Activated naive CD8-positive, alpha-beta T cell treated with anti-CD3 and anti-CD28 coated beads, Interleukin-2, amount 50 U/mL, for 24 hours (primary cell): ENCODE results near the gene RALB.

Experiments
- ATAC-seq: fragments of 150-1000 bp; cut with Tn5 transposase; one replicate; pipeline ENCODE4 v1.10.0; 2021
- DNase-seq: peaks from one replicate; pipeline ENCODE4 v3.0.0; 2021
- H3K27ac Mint-ChIP-seq: one replicate; pipeline ENCODE4 v1.8.0; 2021; ENCODE audit warnings: mild to moderate bottlenecking, mixed read lengths
- H3K27me3 Mint-ChIP-seq: one replicate; pipeline ENCODE4 v1.8.0; 2021; ENCODE audit warnings: mixed read lengths
- H3K36me3 Mint-ChIP-seq: one replicate; pipeline ENCODE4 v1.8.0; 2021; ENCODE audit warnings: low read depth, mixed read lengths
- H3K4me1 Mint-ChIP-seq: one replicate; pipeline ENCODE4 v1.8.0; 2021; ENCODE audit warnings: mixed read lengths
- H3K4me3 Mint-ChIP-seq: one replicate; pipeline ENCODE4 v1.8.0; 2021; ENCODE audit warnings: mild to moderate bottlenecking, moderate library complexity, mixed read lengths
- H3K9me3 Mint-ChIP-seq: one replicate; pipeline ENCODE4 v1.8.0; 2021; ENCODE audit warnings: mixed read lengths

Gene RALB, protein sequence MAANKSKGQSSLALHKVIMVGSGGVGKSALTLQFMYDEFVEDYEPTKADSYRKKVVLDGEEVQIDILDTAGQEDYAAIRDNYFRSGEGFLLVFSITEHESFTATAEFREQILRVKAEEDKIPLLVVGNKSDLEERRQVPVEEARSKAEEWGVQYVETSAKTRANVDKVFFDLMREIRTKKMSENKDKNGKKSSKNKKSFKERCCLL

DNA sequence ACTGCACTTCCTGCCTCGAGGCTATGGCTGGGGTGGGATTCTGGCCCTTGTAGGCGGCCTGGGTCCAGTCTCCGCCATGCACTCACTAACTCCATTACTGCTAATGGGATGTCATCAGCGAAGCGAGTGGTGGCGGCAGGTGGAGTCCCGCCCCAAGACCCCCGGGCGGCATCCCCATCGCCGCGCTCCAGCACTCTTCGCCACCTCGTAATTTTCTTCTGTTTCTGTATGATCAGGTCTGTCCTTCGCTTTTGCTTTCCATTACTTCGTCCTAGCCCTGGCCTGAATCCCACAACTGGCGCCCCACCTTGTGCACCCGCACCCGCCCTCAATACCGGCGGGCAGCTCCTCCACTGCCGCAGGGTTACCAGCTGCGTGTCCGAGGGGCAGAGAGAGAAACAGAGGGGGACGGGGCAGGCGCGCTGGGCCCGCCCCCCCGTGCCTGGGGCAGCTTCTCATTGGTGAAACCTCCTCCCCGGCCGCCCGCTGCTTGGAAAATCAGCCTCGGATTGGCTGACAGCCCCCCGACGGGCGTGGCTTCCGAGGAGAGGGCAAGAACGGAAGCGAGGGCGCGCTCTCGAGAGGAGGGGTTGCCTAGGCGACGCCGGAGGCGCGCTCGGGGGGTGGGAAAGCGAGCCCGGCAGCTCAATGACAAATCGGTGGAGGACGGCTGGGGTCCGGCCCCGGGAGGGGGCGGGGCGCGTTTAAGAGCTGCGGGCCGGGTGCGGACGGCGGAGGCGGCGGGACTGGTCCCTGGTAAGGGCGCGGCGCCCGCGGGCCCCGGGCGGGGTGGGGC is at the start of gene RALB:
Gene RALB (plus strand): TSS at position 628 of the 796 bp plus-strand sequence. CDS start 25,813 bp downstream, outside the sequence.
- ATAC-seq (peak; percentile 89), DNase-seq (peak; percentile 99)
- Mint-ChIP-seq H3K36me3 (peaks cover 4% of the 10 kb centered on the region), H3K27ac (peak within 1 kb of the TSS; percentile 82), H3K27me3 (peaks cover 18% of the 10 kb centered on the region), H3K4me3 (peak within 1 kb of the TSS; percentile 99), H3K4me1 (peaks cover 42% of the 10 kb centered on the region), H3K9me3 (no peaks in the 10 kb centered on the region)

DNA sequence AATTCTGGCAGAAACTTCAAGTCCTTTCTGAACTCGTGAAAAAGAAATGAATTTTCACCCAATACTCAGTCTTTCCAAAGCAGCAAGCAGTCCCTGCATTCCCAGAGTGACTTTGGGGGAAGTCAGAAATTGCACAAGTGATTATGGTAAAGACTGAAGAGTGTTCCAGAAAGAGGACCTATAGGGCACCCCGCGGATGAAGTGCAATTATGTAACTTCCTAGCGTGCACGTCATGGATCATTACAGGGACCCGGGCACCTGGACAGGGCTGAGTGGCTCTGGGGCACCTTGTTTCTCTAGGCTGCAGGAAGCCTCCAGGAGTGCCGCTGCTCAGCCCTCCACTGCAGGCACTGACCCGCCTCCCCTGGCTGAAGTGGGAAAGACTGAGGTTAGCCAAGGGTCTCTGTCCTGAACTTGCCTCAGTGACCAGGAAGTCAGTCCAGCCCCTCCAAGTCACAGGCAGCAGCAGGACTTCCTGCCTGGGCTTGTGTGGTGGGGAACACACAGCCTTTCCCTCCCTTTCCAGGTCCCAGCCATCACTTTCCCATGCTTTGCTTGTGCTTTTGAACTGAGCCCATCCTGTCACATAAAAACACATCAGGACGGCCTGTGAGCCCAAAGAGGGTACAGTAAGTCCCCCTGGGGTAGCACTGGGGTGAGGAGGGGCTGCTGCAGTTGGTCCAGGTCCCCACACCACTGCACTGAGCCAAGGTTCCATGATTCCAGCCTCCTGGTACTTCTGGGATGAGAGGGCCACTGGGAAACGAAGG is 49.2 kb upstream of the RALB start:
- H3K9me3 Mint-ChIP-seq, result peaks cover 4% of the 10 kb centered on the region
- H3K4me1 Mint-ChIP-seq, result no peaks in the 10 kb centered on the region
- H3K27ac Mint-ChIP-seq, result no peak overlapping the region
- DNase-seq (no peak), ATAC-seq (no peak)
- H3K36me3 Mint-ChIP-seq, result no peaks in the 10 kb centered on the region
- no peaks in the 10 kb centered on the region for H3K27me3 Mint-ChIP-seq
- H3K4me3 Mint-ChIP-seq, result no peak overlapping the region

DNA sequence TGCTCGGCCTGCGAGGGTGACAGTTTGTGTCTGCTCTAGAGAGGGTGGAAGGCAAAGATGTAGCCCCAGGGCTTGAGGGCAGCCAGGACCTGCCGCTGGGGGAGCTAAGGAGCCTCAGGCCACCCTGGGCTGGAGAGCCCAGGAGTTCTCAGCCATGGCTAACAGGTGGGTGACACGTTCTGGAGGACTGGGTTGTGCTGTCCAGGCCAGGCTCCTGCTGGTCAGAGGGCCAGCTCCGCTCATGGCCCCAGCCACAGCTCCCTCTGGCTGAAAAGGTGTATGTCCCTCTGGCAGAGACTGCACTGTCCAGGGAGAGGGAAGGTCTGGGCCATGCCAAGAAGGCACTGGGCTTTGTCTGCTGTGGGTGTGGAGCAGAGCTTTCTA is 48.6 kb upstream of the RALB start:
- peaks cover under 1% of the 10 kb centered on the region for H3K9me3 Mint-ChIP-seq
- ATAC-seq (no peak), DNase-seq (no peak)
- no peak overlapping the region for H3K27ac Mint-ChIP-seq
- no peaks in the 10 kb centered on the region for H3K27me3 Mint-ChIP-seq
- no peaks in the 10 kb centered on the region for H3K36me3 Mint-ChIP-seq
- H3K4me1 Mint-ChIP-seq, result no peaks in the 10 kb centered on the region
- H3K4me3 Mint-ChIP-seq, result no peak overlapping the region

DNA sequence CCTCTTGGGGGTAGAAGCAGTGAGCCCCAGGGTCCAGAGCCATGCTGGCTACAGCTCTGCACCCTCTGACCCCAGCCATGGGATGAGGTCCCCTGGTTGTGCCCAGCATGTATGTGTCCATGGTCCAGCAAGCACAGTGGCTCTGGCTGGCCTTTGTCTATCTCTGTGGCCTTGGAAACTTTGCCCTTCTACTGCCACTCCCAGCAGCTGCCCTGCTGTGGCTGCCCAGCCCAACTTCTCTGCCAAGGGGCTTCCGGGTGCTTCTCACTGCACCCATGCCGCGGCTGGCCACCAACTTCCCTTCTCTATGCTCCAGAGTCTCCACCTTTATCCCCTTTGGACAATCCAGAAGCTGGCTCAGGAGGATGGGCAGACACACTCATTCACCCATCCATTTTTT is 48.2 kb upstream of the RALB start:
- H3K4me3 Mint-ChIP-seq, result no peak overlapping the region
- H3K36me3 Mint-ChIP-seq, result no peaks in the 10 kb centered on the region
- H3K27ac Mint-ChIP-seq, result no peak overlapping the region
- no peaks in the 10 kb centered on the region for H3K4me1 Mint-ChIP-seq
- ATAC-seq (no peak), DNase-seq (no peak)
- H3K27me3 Mint-ChIP-seq, result no peaks in the 10 kb centered on the region
- H3K9me3 Mint-ChIP-seq, result no peaks in the 10 kb centered on the region

DNA sequence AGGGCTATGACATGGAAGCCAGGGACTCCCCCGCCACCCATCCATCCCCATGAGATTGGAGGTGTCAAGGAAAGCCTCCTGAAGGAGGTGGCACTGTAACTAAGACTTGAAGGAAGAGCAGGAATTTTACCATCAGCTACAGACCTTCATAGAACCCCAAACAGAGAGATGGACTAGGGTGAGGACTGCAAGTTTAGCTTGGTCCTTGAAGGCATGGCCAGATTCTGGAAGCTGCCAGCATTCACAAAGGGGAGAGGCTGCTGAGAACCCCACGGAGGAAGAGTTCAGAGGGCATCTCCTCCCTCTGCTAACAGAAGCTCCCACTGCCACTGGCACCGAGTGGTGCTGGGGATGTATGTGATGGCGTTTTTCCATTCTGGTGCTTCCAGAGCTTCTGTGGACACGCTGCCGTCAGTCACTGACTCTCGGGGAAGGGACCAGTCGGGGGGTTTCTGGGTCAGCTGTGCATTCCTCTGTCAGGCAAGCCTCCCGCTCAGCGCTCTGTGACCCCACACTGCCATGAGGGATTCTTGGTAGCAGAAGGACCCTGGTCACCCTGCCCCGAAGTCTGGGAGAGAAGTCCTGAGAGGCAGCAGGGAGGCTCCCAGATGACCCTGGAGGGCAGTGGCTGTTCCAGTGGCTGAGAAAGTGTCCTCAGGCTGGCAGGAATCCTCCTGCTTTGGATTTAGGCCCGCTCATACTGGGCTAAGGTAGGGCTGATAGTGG is 47.5 kb upstream of the RALB start:
- Mint-ChIP-seq H3K9me3 (no peaks in the 10 kb centered on the region), H3K4me3 (no peak overlapping the region), H3K36me3 (no peaks in the 10 kb centered on the region), H3K27ac (no peak overlapping the region), H3K4me1 (peaks cover 4% of the 10 kb centered on the region), H3K27me3 (no peaks in the 10 kb centered on the region)
- ATAC-seq, result no peak
- DNase-seq, result no peak

DNA sequence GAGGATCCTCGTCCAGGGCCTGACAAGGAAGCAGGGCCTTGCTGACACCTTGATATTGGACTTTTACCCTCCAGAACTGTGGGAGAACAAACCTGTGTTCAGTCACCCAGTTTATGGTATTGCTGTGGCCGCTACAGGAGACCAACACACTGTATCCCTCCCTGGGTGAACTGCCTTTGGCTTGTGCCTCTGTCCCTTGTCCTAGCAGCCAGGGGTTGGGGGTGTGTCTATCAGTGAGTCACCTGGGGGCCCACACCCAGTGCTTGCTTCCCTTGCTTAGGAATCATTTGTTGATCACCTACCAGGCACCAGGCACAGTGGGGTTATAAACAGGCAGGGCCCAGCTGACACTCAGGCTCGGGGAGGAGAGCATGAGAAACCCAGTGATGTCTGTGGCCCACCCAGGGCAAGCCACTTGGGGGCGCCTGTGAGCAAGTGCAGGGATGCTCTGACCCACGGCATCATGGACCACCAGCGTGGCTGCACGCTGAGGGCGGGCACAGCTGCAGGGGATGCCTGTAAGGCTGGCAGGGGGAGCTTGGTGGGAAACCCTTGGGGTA is 46.5 kb upstream of the RALB start:
- DNase-seq, result peak; percentile 70
- peak; percentile 47 for ATAC-seq

DNA sequence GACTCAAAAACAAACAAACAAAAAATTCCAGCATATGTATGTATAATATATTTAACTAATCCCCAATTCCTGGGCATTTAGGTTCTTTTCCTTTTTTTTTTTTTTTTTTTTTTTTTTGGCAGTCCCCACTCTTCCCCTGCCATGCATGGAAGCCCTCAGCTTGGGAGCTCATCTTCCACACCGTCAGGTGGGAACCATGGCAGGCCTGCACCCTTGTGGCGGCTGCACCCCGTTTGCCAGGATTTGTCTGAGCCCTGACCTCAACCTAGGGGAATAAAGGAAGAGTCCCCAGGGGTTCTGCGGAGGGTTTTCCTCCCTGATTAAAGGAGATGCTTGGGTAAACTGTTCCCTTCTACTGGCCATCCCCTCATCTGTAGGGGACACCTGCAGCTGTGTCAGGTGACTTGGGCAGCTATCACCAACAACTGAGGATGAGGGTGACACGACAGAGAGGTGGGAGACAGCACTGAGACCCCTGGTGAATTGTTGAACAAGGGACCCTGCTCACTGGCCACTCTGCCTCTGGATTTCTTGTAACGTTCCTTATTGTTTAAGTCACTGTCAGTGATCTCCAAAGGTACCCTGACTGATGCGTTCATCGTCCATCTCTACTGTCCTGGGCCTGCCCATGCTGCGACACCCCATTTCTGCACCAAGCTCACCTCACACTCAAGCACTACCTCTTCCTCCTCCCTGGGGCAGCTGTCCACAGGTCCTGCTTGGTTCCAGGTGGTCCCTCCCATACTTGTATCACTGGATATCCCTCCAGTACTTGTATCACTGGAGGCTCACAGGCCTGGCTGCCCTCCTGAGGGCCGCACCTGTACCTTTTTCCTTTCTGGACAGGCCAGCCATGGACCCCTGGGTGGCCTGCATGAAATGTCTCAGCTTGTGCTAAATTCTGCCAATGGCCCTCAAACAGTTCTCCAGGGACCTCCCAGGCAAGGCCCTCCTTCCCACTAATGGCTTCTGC is 44.0 kb upstream of the RALB start:
- no peak for ATAC-seq
- DNase-seq, result no peak
- Mint-ChIP-seq H3K27ac (no peak overlapping the region), H3K4me1 (peaks cover 13% of the 10 kb centered on the region), H3K36me3 (no peaks in the 10 kb centered on the region), H3K27me3 (no peaks in the 10 kb centered on the region), H3K9me3 (no peaks in the 10 kb centered on the region), H3K4me3 (no peak overlapping the region)

More for the DNA sequence above, 46.5 kb upstream of the RALB start:
- Mint-ChIP-seq H3K36me3 (no peaks in the 10 kb centered on the region), H3K27ac (no peak overlapping the region), H3K4me1 (peaks cover 13% of the 10 kb centered on the region), H3K27me3 (no peaks in the 10 kb centered on the region), H3K9me3 (no peaks in the 10 kb centered on the region), H3K4me3 (no peak overlapping the region)

DNA sequence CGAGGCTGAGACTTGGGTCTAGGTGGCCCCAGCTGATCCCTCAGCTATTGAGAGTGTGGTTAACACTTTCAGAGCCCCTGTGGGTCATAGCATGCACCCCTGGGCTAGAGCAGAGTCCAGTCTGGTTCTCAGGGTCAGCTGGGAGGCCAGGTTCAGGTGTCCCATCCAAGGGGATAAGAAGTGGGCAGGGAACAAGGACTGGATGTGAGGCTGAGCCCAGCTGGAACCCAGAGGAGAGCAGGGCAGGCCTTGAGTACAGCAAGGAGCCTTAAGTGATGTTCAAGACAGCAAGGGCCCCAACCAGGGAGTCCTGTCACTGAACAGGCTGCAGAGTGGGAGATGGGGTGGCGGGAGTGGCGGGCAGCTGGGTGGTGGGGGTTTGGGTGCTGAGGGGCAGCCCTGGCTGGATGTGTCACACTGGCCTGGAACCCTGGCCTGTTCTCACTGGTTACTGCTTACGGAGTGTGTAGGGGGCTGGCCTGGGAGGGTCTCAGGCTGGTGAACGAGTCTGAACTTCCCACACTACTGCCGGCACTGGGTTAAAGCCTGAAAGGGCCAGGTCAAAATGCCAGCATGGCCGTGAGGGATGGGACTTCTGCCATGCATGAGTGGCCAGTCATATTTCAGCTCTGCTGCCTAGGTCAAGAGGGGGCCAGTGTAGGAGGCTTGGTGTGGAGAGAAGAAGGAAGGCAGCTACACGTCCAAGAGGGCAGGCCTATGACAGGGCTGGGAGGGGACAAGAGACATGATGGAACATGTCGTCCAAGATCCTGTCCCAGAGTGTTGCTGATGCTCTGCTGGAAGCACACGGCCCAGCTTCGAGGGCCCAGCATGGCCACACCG is 43.0 kb upstream of the RALB start:
- DNase-seq (no peak), ATAC-seq (no peak)
- H3K4me1 Mint-ChIP-seq, result peaks cover 13% of the 10 kb centered on the region
- H3K36me3 Mint-ChIP-seq, result no peaks in the 10 kb centered on the region
- no peak overlapping the region for H3K4me3 Mint-ChIP-seq
- no peaks in the 10 kb centered on the region for H3K9me3 Mint-ChIP-seq
- no peak overlapping the region for H3K27ac Mint-ChIP-seq
- H3K27me3 Mint-ChIP-seq, result no peaks in the 10 kb centered on the region

DNA sequence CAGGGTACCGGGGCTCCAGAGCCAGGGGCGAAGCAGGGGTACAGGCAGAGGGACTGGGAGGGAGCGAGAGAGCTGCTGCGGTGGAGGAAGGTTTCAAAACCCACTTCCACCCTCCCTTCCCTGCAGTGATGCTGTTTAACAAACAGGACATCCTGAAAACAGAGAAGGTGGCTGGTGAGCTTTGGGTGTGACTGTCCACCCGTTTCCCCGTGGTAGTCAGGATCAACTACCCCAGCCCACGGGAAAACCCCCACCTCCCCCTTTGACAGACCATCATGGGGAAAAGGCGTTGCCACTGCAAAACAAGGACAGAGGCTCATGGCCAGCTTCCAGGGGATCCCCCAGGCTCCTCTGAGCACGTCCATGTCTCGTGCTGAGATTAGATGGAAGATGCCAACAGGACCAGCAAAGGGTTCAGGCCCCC is 42.4 kb upstream of the RALB start:
- Mint-ChIP-seq H3K27ac (no peak overlapping the region), H3K27me3 (no peaks in the 10 kb centered on the region), H3K9me3 (no peaks in the 10 kb centered on the region), H3K4me1 (peaks cover 13% of the 10 kb centered on the region), H3K36me3 (no peaks in the 10 kb centered on the region), H3K4me3 (no peak overlapping the region)
- ATAC-seq (peak; percentile 20), DNase-seq (no peak)

DNA sequence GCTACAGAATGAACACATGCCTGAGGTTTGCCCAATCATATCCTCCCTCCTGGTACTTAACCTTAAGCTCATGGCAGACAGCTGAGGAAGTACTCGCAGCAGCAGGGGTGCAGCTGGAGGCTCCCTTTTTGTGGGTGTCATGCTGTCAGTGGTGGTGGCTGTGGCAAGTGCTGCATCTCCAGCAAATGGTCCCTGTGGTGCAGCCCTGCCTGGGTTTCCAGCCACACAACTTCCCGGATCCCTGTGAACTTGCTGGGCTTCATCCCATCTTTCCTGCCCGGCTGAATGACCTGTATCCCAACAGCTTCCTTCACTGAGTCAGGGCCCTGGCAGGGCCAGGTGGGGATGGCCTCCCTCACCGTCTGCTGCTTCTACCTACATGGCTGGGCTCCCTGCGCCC is 34.5 kb upstream of the RALB start:
- Mint-ChIP-seq H3K4me3 (no peak overlapping the region), H3K36me3 (peaks cover 48% of the 10 kb centered on the region), H3K4me1 (peaks cover 26% of the 10 kb centered on the region), H3K27me3 (no peaks in the 10 kb centered on the region), H3K27ac (no peak overlapping the region), H3K9me3 (peaks cover 10% of the 10 kb centered on the region)
- DNase-seq (no peak), ATAC-seq (no peak)

DNA sequence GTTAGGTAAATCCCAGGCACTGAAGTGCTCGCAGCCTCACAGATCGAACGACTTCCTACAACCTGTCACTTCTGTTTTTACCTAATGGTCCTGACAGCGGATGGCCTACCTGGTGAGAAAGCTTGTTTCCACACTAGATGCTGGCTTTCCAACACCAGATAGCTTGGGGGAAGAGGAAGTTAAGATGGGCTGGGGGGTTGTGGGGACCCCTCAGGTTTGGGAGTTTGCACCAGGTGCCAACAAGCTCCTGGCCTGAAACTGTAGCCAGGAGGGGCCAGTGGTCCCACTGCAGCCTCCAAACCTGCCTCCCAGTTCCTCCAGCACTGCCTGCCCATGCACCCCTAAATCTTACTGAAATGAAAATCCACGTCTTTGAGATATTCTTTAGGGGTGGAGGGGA is 33.4 kb upstream of the RALB start:
- ATAC-seq (no peak), DNase-seq (no peak)
- Mint-ChIP-seq H3K4me1 (peaks cover 33% of the 10 kb centered on the region), H3K4me3 (no peak overlapping the region), H3K36me3 (peaks cover 48% of the 10 kb centered on the region), H3K27me3 (no peaks in the 10 kb centered on the region), H3K9me3 (peaks cover 10% of the 10 kb centered on the region), H3K27ac (no peak overlapping the region)

DNA sequence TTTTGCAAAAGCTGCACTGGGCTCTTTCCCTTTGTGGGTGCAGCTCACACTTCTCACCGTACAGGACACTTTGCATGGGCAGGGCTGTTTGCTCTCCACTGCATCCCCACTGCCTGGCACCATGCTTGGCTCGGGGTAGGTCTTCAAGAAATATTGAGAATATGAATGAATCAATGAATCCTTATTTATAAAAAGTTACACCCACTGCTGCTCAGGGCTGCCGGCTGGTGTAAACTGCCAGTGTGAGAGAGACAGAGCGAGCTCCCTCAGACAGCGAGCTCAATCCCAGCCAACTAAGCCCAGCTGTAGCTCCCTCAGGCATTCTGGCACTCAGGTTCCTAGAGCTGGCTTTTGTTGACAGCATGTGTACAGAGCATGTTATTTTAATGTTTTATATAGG is 32.9 kb upstream of the RALB start:
- Mint-ChIP-seq H3K27me3 (peaks cover 3% of the 10 kb centered on the region), H3K36me3 (peaks cover 48% of the 10 kb centered on the region), H3K9me3 (peaks cover 10% of the 10 kb centered on the region), H3K4me1 (peaks cover 37% of the 10 kb centered on the region), H3K27ac (no peak overlapping the region), H3K4me3 (no peak overlapping the region)
- DNase-seq, result no peak
- no peak for ATAC-seq

DNA sequence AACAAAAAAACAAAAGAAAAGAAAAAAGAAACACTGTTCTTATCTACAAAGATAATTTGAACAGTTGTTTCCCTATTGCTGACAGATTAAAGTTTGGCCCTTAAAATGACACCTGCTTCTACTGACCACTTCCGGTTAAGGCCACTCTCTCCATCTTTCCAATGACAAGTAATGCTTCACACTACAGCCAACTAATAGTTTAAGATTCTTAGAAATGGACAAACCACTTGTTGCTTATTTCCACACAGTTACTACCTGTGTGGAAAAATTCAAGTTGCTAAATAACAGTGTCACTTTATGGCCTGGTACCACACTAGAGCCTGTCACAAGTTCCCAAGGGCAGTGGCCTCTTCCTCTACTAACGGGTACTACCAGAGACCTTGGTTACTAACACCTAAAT is 31.9 kb upstream of the RALB start:
- DNase-seq (no peak), ATAC-seq (no peak)
- H3K4me1 Mint-ChIP-seq, result peaks cover 39% of the 10 kb centered on the region
- H3K9me3 Mint-ChIP-seq, result peaks cover 10% of the 10 kb centered on the region
- H3K36me3 Mint-ChIP-seq, result peaks cover 48% of the 10 kb centered on the region
- H3K27ac Mint-ChIP-seq, result no peak overlapping the region
- peak overlapping the region; percentile 77 for H3K4me3 Mint-ChIP-seq
- peaks cover 3% of the 10 kb centered on the region for H3K27me3 Mint-ChIP-seq
